ENCODE data around the gene GSTM3. TPM values are rescaled to one million over a fixed set of nuclear protein-coding genes. Genes with fewer than 3 reads are reported as not detected.

The GSTM3 gene
- total and polyA plus RNA-seq, 2 experiments from 2014 or later = 3.1 to 4.1 TPM

GRCh38 chr1:109780982-109781381, 40.1 kb upstream of the GSTM3 start:
- H3K27me3 ChIP-seq (ENCODE audit: insufficient read depth) = no peaks in the 10 kb centered on the region
- TF ChIP-seq REST (IDR thresholded peaks at IDR 0.05; ENCODE audit: unreplicated experiment) (no peak), NANOG (IDR thresholded peaks at IDR 0.05; ENCODE audit: borderline replicate concordance) (no peak), ZNF114 (CRISPR knock-in tag; IDR thresholded peaks at IDR 0.05) (no peak), CTCF (conservative IDR thresholded peaks at IDR 0.05; ENCODE audit: low read depth in 2 of 2) (no peak), CREB1 (CRISPR knock-in tag; IDR thresholded peaks at IDR 0.05; ENCODE audit: low read depth) (no peak), JUNB (IDR thresholded peaks at IDR 0.05; ENCODE audit: unreplicated experiment) (no peak), EZH2phosphoT487 (IDR thresholded peaks at IDR 0.05; ENCODE audit: unreplicated experiment) (no peak), ETS1 (IDR thresholded peaks at IDR 0.05) (no peak)
- H2AFZ ChIP-seq = no peak overlapping the region
- DNase-seq (ENCODE audit: low spot score) = no peak
- H3K36me3 ChIP-seq (ENCODE audit: insufficient read depth) = 0 out of 2 replicates have a peak, but pooled peaks cover 7% of the 10 kb centered on the region
- H3K4me3 Mint-ChIP-seq = no peak overlapping the region
- no peak overlapping the region for H3K27ac Mint-ChIP-seq
- no peaks in the 10 kb centered on the region for H3F3A ChIP-seq (replicated peaks; ENCODE audit: low read depth)
- H3K4me1 Mint-ChIP-seq = peaks cover 13% of the 10 kb centered on the region; the same call in 2 of the 3 replicates
- H4K20me1 ChIP-seq (replicated peaks; ENCODE audit: insufficient read depth) = no peaks in the 10 kb centered on the region
- H3K4me2 ChIP-seq = no peak overlapping the region
- no peak overlapping the region for H3K27ac ChIP-seq (ENCODE audit: low read depth)
- no peak overlapping the region for H3K4me3 ChIP-seq
- peaks cover 8% of the 10 kb centered on the region; the same call in 2 of the 3 replicates for H3K36me3 Mint-ChIP-seq (ENCODE audit: low read depth)
- no peak for ATAC-seq
- peaks cover 10% of the 10 kb centered on the region for H3K27me3 Mint-ChIP-seq (ENCODE audit: insufficient read depth, low read depth, poor library complexity)
- H3K79me2 ChIP-seq (replicated peaks; ENCODE audit: insufficient read depth) = no peaks in the 10 kb centered on the region
- no peaks in the 10 kb centered on the region for H3K9me2 ChIP-seq (ENCODE audit: insufficient read depth)
- peaks cover 18% of the 10 kb centered on the region for H3K9me3 Mint-ChIP-seq
- peaks cover 10% of the 10 kb centered on the region for H3K4me1 ChIP-seq (ENCODE audit: insufficient read depth)

GRCh38 chr1:109777980-109778625, 37.3 kb upstream of the GSTM3 start:
- Mint-ChIP-seq H3K27ac (no peak overlapping the region), H3K27me3 (ENCODE audit: insufficient read depth, low read depth, poor library complexity) (peaks cover 16% of the 10 kb centered on the region), H3K4me1 (peaks cover 10% of the 10 kb centered on the region), H3K36me3 (ENCODE audit: low read depth) (peaks cover 8% of the 10 kb centered on the region; the same call in 2 of the 3 replicates), H3K9me3 (peaks cover 18% of the 10 kb centered on the region), H3K4me3 (no peak overlapping the region)
- Histone ChIP-seq H2AFZ (no peak overlapping the region), H3K4me1 (ENCODE audit: insufficient read depth) (peaks cover 7% of the 10 kb centered on the region), H3K4me2 (no peak overlapping the region), H3F3A (replicated peaks; ENCODE audit: low read depth) (no peaks in the 10 kb centered on the region), H4K20me1 (replicated peaks; ENCODE audit: insufficient read depth) (no peaks in the 10 kb centered on the region), H3K9me2 (ENCODE audit: insufficient read depth) (no peaks in the 10 kb centered on the region), H3K36me3 (ENCODE audit: insufficient read depth) (0 out of 2 replicates have a peak, but pooled peaks cover 7% of the 10 kb centered on the region), H3K27me3 (ENCODE audit: insufficient read depth) (no peaks in the 10 kb centered on the region), H3K27ac (ENCODE audit: low read depth) (no peak overlapping the region), H3K4me3 (no peak overlapping the region), H3K79me2 (replicated peaks; ENCODE audit: insufficient read depth) (no peaks in the 10 kb centered on the region)
- DNase-seq (ENCODE audit: low spot score) (no peak), ATAC-seq (no peak)
- TF ChIP-seq ZNF462 (CRISPR knock-in tag; IDR thresholded peaks at IDR 0.05) = no peak

All from GM23338 (cell line).